Measurements from ENCODE around the gene LAS1L. TPM values are rescaled to one million over a fixed set of nuclear protein-coding genes. Genes with fewer than 3 reads are reported as not detected.
"Not testable (repeated sequence)": the region's sequence is repeated elsewhere in the genome, so short reads cannot be mapped to it uniquely, and the experiment has no call there.

LAS1L gene
- total RNA-seq = 10 to 100 TPM; 12.0 to 26.1 TPM
- 10 to 100 TPM; 47.0 to 56.8 TPM for polyA plus RNA-seq (ENCODE audit: insufficient read length in 2 of 2)
- long read RNA-seq, donor 1, partial matches to known transcripts = 0 of 4 reads
- long read RNA-seq, donor 1, other reads (novel, unspliced or antisense) = 0 of 4 reads
- long read RNA-seq, donor 2, partial matches to known transcripts = 0 of 1 reads
- long read RNA-seq, donor 2, other reads (novel, unspliced or antisense) = 0 of 1 reads
- long read RNA-seq, donor 3, partial matches to known transcripts = 0 of 1 reads
- long read RNA-seq, donor 3, other reads (novel, unspliced or antisense) = 0 of 1 reads
- long read RNA-seq, donor 4, partial matches to known transcripts = 5 of 10 reads
- long read RNA-seq, donor 4, other reads (novel, unspliced or antisense) = 0 of 10 reads

- peak; percentile 77 to 98 (median 84) for DNase-seq (ENCODE audit: low read depth in 4 of 6, low spot score in 6 of 6)
- WGBS (ENCODE audit: insufficient coverage) = 27% methylated on average over 48 of the region's 50 CpGs
- H3K27me3 ChIP-seq (ENCODE audit: control insufficient read depth, insufficient read depth, low read length) = no peaks in the 10 kb centered on the region
- H3K36me3 ChIP-seq (ENCODE audit: control insufficient read depth, insufficient read depth, low read length) = peaks cover 8% of the 10 kb centered on the region
- peak within 1 kb of the TSS; percentile 52 for H3K27ac ChIP-seq (ENCODE audit: low read depth, low read length)
- peaks cover 12% of the 10 kb centered on the region for H3K4me1 ChIP-seq (ENCODE audit: control insufficient read depth, insufficient read depth, low read length)
- no peaks in the 10 kb centered on the region for H3K9me3 ChIP-seq (ENCODE audit: control insufficient read depth, insufficient read depth, low read length)
- peak within 1 kb of the TSS; percentile 50 for H3K4me3 ChIP-seq (ENCODE audit: low read depth, low read length)
These were observed at the start of gene LAS1L for GRCh38 chrX:65534450-65535292. Gene LAS1L (minus strand): TSS chrX:65534787. CDS start chrX:65534715, 72 bp downstream.

- Histone ChIP-seq H3K9me3 (ENCODE audit: control insufficient read depth, insufficient read depth, low read length) (peaks cover 2% of the 10 kb centered on the region), H3K36me3 (ENCODE audit: control insufficient read depth, insufficient read depth, low read length) (no peaks in the 10 kb centered on the region), H3K27me3 (ENCODE audit: control insufficient read depth, insufficient read depth, low read length) (no peaks in the 10 kb centered on the region), H3K4me3 (ENCODE audit: low read depth, low read length) (no peak overlapping the region), H3K4me1 (ENCODE audit: control insufficient read depth, insufficient read depth, low read length) (peaks cover 3% of the 10 kb centered on the region), H3K27ac (ENCODE audit: low read depth, low read length) (no peak overlapping the region)
- WGBS (ENCODE audit: insufficient coverage) = 78% methylated on average over 3 of the region's 4 CpGs
- DNase-seq (ENCODE audit: low read depth in 4 of 6, low spot score in 6 of 6) = no peak
These were observed 48.0 kb upstream of the LAS1L start for GRCh38 chrX:65582450-65583082.

GRCh38 chrX:65581661-65582339 is 47.2 kb upstream of the LAS1L start:
- H3K27me3 ChIP-seq (ENCODE audit: control insufficient read depth, insufficient read depth, low read length) = no peaks in the 10 kb centered on the region
- H3K4me1 ChIP-seq (ENCODE audit: control insufficient read depth, insufficient read depth, low read length) = no peaks in the 10 kb centered on the region
- no peak overlapping the region for H3K4me3 ChIP-seq (ENCODE audit: low read depth, low read length)
- H3K9me3 ChIP-seq (ENCODE audit: control insufficient read depth, insufficient read depth, low read length) = peaks cover 2% of the 10 kb centered on the region
- no peaks in the 10 kb centered on the region for H3K36me3 ChIP-seq (ENCODE audit: control insufficient read depth, insufficient read depth, low read length)
- DNase-seq (ENCODE audit: low read depth in 4 of 6, low spot score in 6 of 6) = peak in 5 of 6 donors; percentile 33 to 92 (median 59)
- WGBS (ENCODE audit: insufficient coverage) = 24% methylated on average over 6 of the region's 12 CpGs
- H3K27ac ChIP-seq (ENCODE audit: low read depth, low read length) = no peak overlapping the region

GRCh38 chrX:65578346-65578745 is 43.8 kb upstream of the LAS1L start:
- Histone ChIP-seq H3K4me1 (ENCODE audit: control insufficient read depth, insufficient read depth, low read length) (no peaks in the 10 kb centered on the region), H3K4me3 (ENCODE audit: low read depth, low read length) (no peak overlapping the region), H3K36me3 (ENCODE audit: control insufficient read depth, insufficient read depth, low read length) (no peaks in the 10 kb centered on the region), H3K27me3 (ENCODE audit: control insufficient read depth, insufficient read depth, low read length) (no peaks in the 10 kb centered on the region), H3K9me3 (ENCODE audit: control insufficient read depth, insufficient read depth, low read length) (peaks cover 2% of the 10 kb centered on the region), H3K27ac (ENCODE audit: low read depth, low read length) (no peak overlapping the region)
- no peak for DNase-seq (ENCODE audit: low read depth in 4 of 6, low spot score in 6 of 6)

- Histone ChIP-seq H3K4me3 (ENCODE audit: low read depth, low read length) (no peak overlapping the region), H3K9me3 (ENCODE audit: control insufficient read depth, insufficient read depth, low read length) (no peaks in the 10 kb centered on the region), H3K27me3 (ENCODE audit: control insufficient read depth, insufficient read depth, low read length) (no peaks in the 10 kb centered on the region), H3K27ac (ENCODE audit: low read depth, low read length) (no peak overlapping the region), H3K36me3 (ENCODE audit: control insufficient read depth, insufficient read depth, low read length) (no peaks in the 10 kb centered on the region), H3K4me1 (ENCODE audit: control insufficient read depth, insufficient read depth, low read length) (no peaks in the 10 kb centered on the region)
- DNase-seq (ENCODE audit: low read depth in 4 of 6, low spot score in 6 of 6) = no peak
These were observed 41.6 kb upstream of the LAS1L start for GRCh38 chrX:65576160-65576559.

- H3K27ac ChIP-seq (ENCODE audit: low read depth, low read length) = no peak overlapping the region
- no peaks in the 10 kb centered on the region for H3K27me3 ChIP-seq (ENCODE audit: control insufficient read depth, insufficient read depth, low read length)
- DNase-seq (ENCODE audit: low read depth in 4 of 6, low spot score in 6 of 6) = no peak
- H3K36me3 ChIP-seq (ENCODE audit: control insufficient read depth, insufficient read depth, low read length) = no peaks in the 10 kb centered on the region
- WGBS (ENCODE audit: insufficient coverage) = 40% methylated on average over 1 of the region's 3 CpGs
- no peak overlapping the region for H3K4me3 ChIP-seq (ENCODE audit: low read depth, low read length)
- no peaks in the 10 kb centered on the region for H3K9me3 ChIP-seq (ENCODE audit: control insufficient read depth, insufficient read depth, low read length)
- H3K4me1 ChIP-seq (ENCODE audit: control insufficient read depth, insufficient read depth, low read length) = no peaks in the 10 kb centered on the region
These were observed 40.4 kb upstream of the LAS1L start for GRCh38 chrX:65575022-65575421.

GRCh38 chrX:65574356-65574755 is 39.8 kb upstream of the LAS1L start:
- no peaks in the 10 kb centered on the region for H3K4me1 ChIP-seq (ENCODE audit: control insufficient read depth, insufficient read depth, low read length)
- H3K36me3 ChIP-seq (ENCODE audit: control insufficient read depth, insufficient read depth, low read length) = no peaks in the 10 kb centered on the region
- WGBS (ENCODE audit: insufficient coverage) = no CpG with 5 or more reads among the region's 2 CpGs
- H3K27ac ChIP-seq (ENCODE audit: low read depth, low read length) = no peak overlapping the region
- no peak for DNase-seq (ENCODE audit: low read depth in 4 of 6, low spot score in 6 of 6)
- no peaks in the 10 kb centered on the region for H3K9me3 ChIP-seq (ENCODE audit: control insufficient read depth, insufficient read depth, low read length)
- H3K27me3 ChIP-seq (ENCODE audit: control insufficient read depth, insufficient read depth, low read length) = no peaks in the 10 kb centered on the region
- no peak overlapping the region for H3K4me3 ChIP-seq (ENCODE audit: low read depth, low read length)

- Histone ChIP-seq H3K36me3 (ENCODE audit: control insufficient read depth, insufficient read depth, low read length) (no peaks in the 10 kb centered on the region), H3K27me3 (ENCODE audit: control insufficient read depth, insufficient read depth, low read length) (no peaks in the 10 kb centered on the region), H3K9me3 (ENCODE audit: control insufficient read depth, insufficient read depth, low read length) (no peaks in the 10 kb centered on the region), H3K4me3 (ENCODE audit: low read depth, low read length) (no peak overlapping the region), H3K4me1 (ENCODE audit: control insufficient read depth, insufficient read depth, low read length) (no peaks in the 10 kb centered on the region), H3K27ac (ENCODE audit: low read depth, low read length) (no peak overlapping the region)
- WGBS (ENCODE audit: insufficient coverage) = 93% methylated on average over 3 of the region's 4 CpGs
- no peak for DNase-seq (ENCODE audit: low read depth in 4 of 6, low spot score in 6 of 6)
These were observed 38.4 kb upstream of the LAS1L start for GRCh38 chrX:65572971-65573370.

- not testable (repeated sequence) for H3K4me3 ChIP-seq (ENCODE audit: low read depth, low read length); H3K36me3 ChIP-seq (ENCODE audit: control insufficient read depth, insufficient read depth, low read length); H3K27ac ChIP-seq (ENCODE audit: low read depth, low read length); H3K9me3 ChIP-seq (ENCODE audit: control insufficient read depth, insufficient read depth, low read length); H3K27me3 ChIP-seq (ENCODE audit: control insufficient read depth, insufficient read depth, low read length); H3K4me1 ChIP-seq (ENCODE audit: control insufficient read depth, insufficient read depth, low read length); DNase-seq (ENCODE audit: low read depth in 4 of 6, low spot score in 6 of 6)
- no CpG with 5 or more reads among the region's 1 CpG for WGBS (ENCODE audit: insufficient coverage)
These were observed 28.3 kb upstream of the LAS1L start for GRCh38 chrX:65562850-65563249.

Data from spinal cord (tissue), 10 donors.